K562 (cell line): ENCODE data around the gene INCA1. TPM values are rescaled to one million over a fixed set of nuclear protein-coding genes. Genes with fewer than 3 reads are reported as not detected.

ENCODE experiments used
- ATAC-seq: fragments of 200-7000 bp; cut with Tn5 transposase; 3 replicates; pipeline ENCODE4 v1.9.1; 2020; ENCODE audit warnings: moderate library complexity
- BruUV-seq: library from RNA; stranded (reverse); fragments of 400-500 nt; replicated peaks from 2 replicates; lab custom pipeline; 2021; lab: Mats Ljungman, UMichigan
- CTCF ChIA-PET: fragments of 300-600 bp; formaldehyde crosslinking; extraction: SDS; loops from one replicate; lab custom pipeline; 2021; ENCODE audit warnings: low intra/inter-chr PET ratio; lab: Yijun Ruan, JAX
- POLR2A ChIA-PET: fragments of 300-600, 350-650 bp; sonication (Branson Sonifier 250); formaldehyde crosslinking; extraction: SDS; loops from one replicate; lab custom pipeline; 2021; ENCODE audit warnings: antibody characterized with exemption, inconsistent platforms; lab: Yijun Ruan, JAX
- DNase-seq, 4 experiments: peaks; one replicate each; pipeline versions ENCODE4 v3.0.0 to v3.0.0-alpha.2; 2011 to 2018; ENCODE audit warnings: low spot score in 3 of 4, mixed read lengths in 3 of 4; ENCODE audit errors: extremely low read depth in 1 of 4
- FAIRE-seq: peaks from 2 replicates; lab custom pipeline; 2011; peaks lifted over from hg19 to GRCh38; lab: Jason Lieb, UNC
- H2AFZ ChIP-seq: 2 replicates; pipeline ENCODE4 v1.6.0; 2011; ENCODE audit warnings: low read depth, low read length, control low read depth, inconsistent platforms
- H3K27ac ChIP-seq: fragments of 200-600 bp; 3 replicates; pipeline ENCODE4 v1.8.0; 2011; ENCODE audit warnings: low read depth, mild to moderate bottlenecking, control low read depth, inconsistent platforms, low read length, moderate library complexity, mixed read lengths; ENCODE audit errors: extremely low read depth
- H3K27me3 ChIP-seq, 2 experiments: fragments of 300-600 bp in 1 of 2; 2 replicates in 1 of 2; 3 replicates in 1 of 2; pipeline versions ENCODE4 v1.6.0 to v1.8.0; 2011; ENCODE audit warnings: inconsistent platforms in 2 of 2, low read length in 2 of 2, mild to moderate bottlenecking in 1 of 2, mixed read lengths in 1 of 2, moderate library complexity in 1 of 2; ENCODE audit not compliant: control insufficient read depth in 2 of 2, insufficient read depth in 2 of 2
- H3K36me3 ChIP-seq: fragments of 300-600 bp; 3 replicates; pipeline ENCODE4 v1.8.0; 2011; ENCODE audit warnings: mild to moderate bottlenecking, low read length, inconsistent platforms; ENCODE audit not compliant: control insufficient read depth, insufficient read depth
- H3K4me1 ChIP-seq, 2 experiments: fragments of 200-600 bp in 1 of 2; replicated peaks in 1 of 2; 2 replicates in 1 of 2; 3 replicates in 1 of 2; pipeline versions ENCODE4 v1.5.1 to v1.8.0; 2011; ENCODE audit warnings: inconsistent platforms in 2 of 2, low read length in 2 of 2, mild to moderate bottlenecking in 1 of 2, mixed read lengths in 1 of 2, moderate library complexity in 1 of 2; ENCODE audit not compliant: control insufficient read depth in 2 of 2, insufficient read depth in 2 of 2
- H3K4me2 ChIP-seq: 2 replicates; pipeline ENCODE4 v1.6.1; 2011; ENCODE audit warnings: low read length, control low read depth, inconsistent platforms, mixed read lengths; ENCODE audit not compliant: insufficient read depth
- H3K4me3 ChIP-seq: fragments of 200-600 bp; sonication (generic), shearing (Covaris generic); 2 replicates; pipeline ENCODE4 v1.5.1; 2016; ENCODE audit warnings: control low read depth, inconsistent platforms
- H3K79me2 ChIP-seq: fragments of 200-600 bp; 3 replicates; pipeline ENCODE4 v1.8.0; 2011; ENCODE audit warnings: low read length, inconsistent platforms; ENCODE audit not compliant: control insufficient read depth, insufficient read depth
- H3K9ac ChIP-seq, 2 experiments: 2 replicates each; pipeline versions ENCODE4 v1.6.0 to v1.6.1; 2011; ENCODE audit warnings: low read depth in 2 of 2, low read length in 2 of 2, control low read depth in 1 of 2, inconsistent platforms in 1 of 2, mild to moderate bottlenecking in 1 of 2, mixed read lengths in 1 of 2; ENCODE audit not compliant: insufficient read depth in 1 of 2
- H3K9me1 ChIP-seq: one replicate; pipeline ENCODE4 v1.6.0; 2011; ENCODE audit warnings: inconsistent platforms, mild to moderate bottlenecking, low read length, moderate library complexity; ENCODE audit not compliant: control insufficient read depth, insufficient read depth
- H3K9me3 ChIP-seq: replicated peaks from 2 replicates; pipeline ENCODE4 v1.5.1; 2011; ENCODE audit warnings: low read depth, low read length, inconsistent platforms; ENCODE audit not compliant: control insufficient read depth, insufficient read depth
- H4K20me1 ChIP-seq: replicated peaks from 2 replicates; pipeline ENCODE4 v1.6.1; 2011; ENCODE audit warnings: low read length, inconsistent platforms, mixed read lengths; ENCODE audit not compliant: control insufficient read depth, insufficient read depth
- BCL6 ChIP-seq: fragments of 250-450 bp; sonication (Bioruptor Pico); IDR thresholded peaks from 2 replicates; pipeline ENCODE4 v1.4.0; 2020
- CHD1 ChIP-seq: fragments of 200-600 bp; sonication (generic); IDR thresholded peaks from one replicate; pipeline ENCODE4 v1.6.1; 2012; ENCODE audit warnings: mild to moderate bottlenecking, moderate library complexity, low read length, inconsistent platforms
- EGR1 ChIP-seq: fragments of 450-650 bp; conservative IDR thresholded peaks from 2 replicates; pipeline ENCODE4 v1.6.1; 2017; ENCODE audit warnings: mild to moderate bottlenecking
- ETS2 ChIP-seq: IDR thresholded peaks from 2 replicates; pipeline ENCODE4 v1.6.1; 2016; ENCODE audit warnings: borderline replicate concordance, missing genetic modification characterization, mild to moderate bottlenecking, moderate library complexity, missing compliant biosample characterization; ENCODE audit not compliant: poor library complexity, severe bottlenecking
- HDAC3 ChIP-seq: fragments of 450-650 bp; IDR thresholded peaks from 2 replicates; pipeline ENCODE4 v1.6.1; 2018; ENCODE audit warnings: borderline replicate concordance, mild to moderate bottlenecking, moderate library complexity; ENCODE audit not compliant: partially characterized antibody
- MEF2A ChIP-seq: IDR thresholded peaks from 2 replicates; pipeline ENCODE4 v1.6.1; 2011; ENCODE audit warnings: low read depth, mild to moderate bottlenecking, low read length, moderate library complexity; ENCODE audit not compliant: control insufficient read depth
- RBM14 ChIP-seq: fragments of 200-400 bp; formaldehyde crosslinking; IDR thresholded peaks from 2 replicates; pipeline ENCODE4 v1.6.1; 2018; ENCODE audit warnings: low read depth, mild to moderate bottlenecking, low read length, moderate library complexity, borderline replicate concordance; ENCODE audit not compliant: insufficient read depth
- RBM34 ChIP-seq: fragments of 200-400 bp; formaldehyde crosslinking; IDR thresholded peaks from 2 replicates; pipeline ENCODE4 v1.6.1; 2018; ENCODE audit warnings: low read length, borderline replicate concordance; ENCODE audit not compliant: insufficient read depth
- SMARCC2 ChIP-seq: fragments of 450-650 bp; IDR thresholded peaks from 2 replicates; pipeline ENCODE4 v1.6.1; 2017; ENCODE audit warnings: antibody characterized with exemption, moderate library complexity, mild to moderate bottlenecking, low read depth
- TCF7L2 ChIP-seq: fragments of 150-350 bp; IDR thresholded peaks from 2 replicates; pipeline ENCODE4 v1.6.1; 2016; ENCODE audit warnings: low read depth, mild to moderate bottlenecking, low read length, moderate library complexity
- ZNF143 ChIP-seq: sonication (generic); formaldehyde crosslinking; IDR thresholded peaks from 2 replicates; pipeline ENCODE4 v1.9.0; 2022; ENCODE audit warnings: mild to moderate bottlenecking, missing genetic modification reagents
- ZNF707 ChIP-seq: fragments of 250-450 bp; sonication (Bioruptor Pico); conservative IDR thresholded peaks from 2 replicates; pipeline ENCODE4 v1.8.0; 2022; ENCODE audit warnings: inconsistent platforms, mild to moderate bottlenecking, moderate library complexity
- WGBS: fragments of 100-300 bp; shearing (Covaris generic); methylation state at CpG from one replicate; pipeline ENCODE4 v1.1.6; 2016; ENCODE audit warnings: low coverage, mixed read lengths; ENCODE audit not compliant: insufficient coverage; ENCODE audit errors: missing lambda C conversion rate; 5-methylcytosine and 5-hydroxymethylcytosine counted together
- in situ Hi-C: fragments of 300-500 bp; cut with MboI; formaldehyde crosslinking; loops from 4 replicates; pipeline ENCODE4 v1.15.0; 2018; ENCODE audit warnings: inconsistent platforms, mixed read lengths
- intact Hi-C: fragments of 100-400 bp; cut with micrococcal nuclease; formaldehyde crosslinking; loops from 2 replicates; pipeline ENCODE4 v1.14.2; 2022
- polyA plus RNA-seq, 8 experiments: library from polyadenylated mRNA; depleted of rRNA in 4 of 8; stranded (reverse) in 5 of 8; unstranded in 3 of 8; fragments of >200 nt; fragmentation: Nextera tagmentation in 2 of 8; fragmentation: Illumina TruSeq in 1 of 8; extraction: Ambion mirVana in 2 of 8; extraction: Trizol in 1 of 8; gene quantifications; 2 replicates each; pipeline versions ENCODE4 v1.2.1 to v1.2.3, GENCODE V29; 2011 to 2014; ENCODE audit warnings: inconsistent platforms in 1 of 8, missing spikeins in 1 of 8
- total RNA-seq, 7 experiments: library from RNA; depleted of rRNA in 6 of 7; stranded (reverse); fragments of >200 nt in 6 of 7; fragmentation: Illumina TruSeq in 2 of 7; extraction: Trizol in 2 of 7; gene quantifications; 2 replicates each; pipeline versions ENCODE4 v1.2.1 to v1.2.3, GENCODE V29; 2011 to 2021; ENCODE audit warnings: low replicate concordance in 1 of 7
- TF ChIP-seq, protein P1 (sequence below): IDR thresholded peaks from 2 replicates; pipeline ENCODE4 v1.6.1; 2011; ENCODE audit warnings: borderline replicate concordance, low read depth, mild to moderate bottlenecking, moderate library complexity, low read length; ENCODE audit not compliant: insufficient read depth, poor library complexity, severe bottlenecking

The INCA1 gene
- total and polyA plus RNA-seq, 9 of the 15 experiments (the other 6 are each of a cell fraction or from before 2014, with no cell fraction given), result 0.08 to 0.50 (median 0.13) TPM; not detected in 4

DNA sequence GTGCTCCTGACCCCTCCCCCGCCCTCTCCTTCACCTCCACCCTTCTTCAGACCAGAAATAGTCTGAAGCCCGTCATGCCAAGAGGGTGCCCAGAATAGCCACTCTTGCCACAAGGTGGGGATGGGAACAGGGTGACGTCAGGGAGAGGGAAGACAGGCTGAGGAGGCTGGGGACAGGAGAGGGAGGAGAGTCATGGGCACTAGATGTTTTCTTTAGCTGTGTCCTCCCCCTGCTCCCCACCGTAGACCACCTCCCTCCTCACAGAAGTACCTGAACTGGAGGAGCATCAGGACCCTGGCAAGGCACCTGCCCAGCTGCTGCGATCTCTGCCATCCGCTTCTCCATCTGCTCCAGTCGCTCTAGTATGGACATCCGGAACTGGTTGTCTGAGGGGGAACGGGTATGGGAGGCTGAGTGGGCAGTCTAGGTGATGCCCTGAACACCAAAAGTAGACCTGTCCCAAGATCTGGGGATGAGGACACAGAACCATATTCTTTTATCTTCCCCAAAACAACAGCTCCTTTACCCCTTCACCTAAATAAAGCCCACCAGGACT lies 23.1 kb downstream of the INCA1 start:
- Histone ChIP-seq H4K20me1 (no peaks in the 10 kb centered on the region), H3K4me3 (no peak overlapping the region), H2AFZ (no peak overlapping the region), H3K9ac (no peak overlapping the region), H3K27me3 (no peaks in the 10 kb centered on the region), H3K9me3 (no peaks in the 10 kb centered on the region), H3K79me2 (peaks cover 2% of the 10 kb centered on the region; the same call in 2 of the 3 replicates), H3K36me3 (peaks cover 84% of the 10 kb centered on the region), H3K9me1 (no peaks in the 10 kb centered on the region), H3K27ac (no peak overlapping the region), H3K4me1 (peaks cover 5 to 6% of the 10 kb centered on the region in 2 experiments; a peak in 4 of 5 replicates), H3K4me2 (no peak overlapping the region)
- ATAC-seq (no peak), DNase-seq (no peak), FAIRE-seq (no peak)
- POLR2A ChIA-PET, result no interaction called here
- CTCF ChIA-PET, result no interaction called here
- in situ Hi-C loops (no loop called here), intact Hi-C loops (no loop called here)
- BruUV-seq, result no TSS peak
- 85% methylated on average over 8 of the region's 9 CpGs for WGBS
- TF ChIP-seq MEF2A (no peak), HDAC3 (no peak), ZNF707 (no peak), ETS2 (tag) (no peak), RBM14 (no peak), TCF7L2 (no peak), RBM34 (no peak), EGR1 (no peak), BCL6 (CRISPR knock-in tag) (no peak), ZNF143 (no peak), CHD1 (no peak), SMARCC2 (no peak)
- TF ChIP-seq, protein P1, sequence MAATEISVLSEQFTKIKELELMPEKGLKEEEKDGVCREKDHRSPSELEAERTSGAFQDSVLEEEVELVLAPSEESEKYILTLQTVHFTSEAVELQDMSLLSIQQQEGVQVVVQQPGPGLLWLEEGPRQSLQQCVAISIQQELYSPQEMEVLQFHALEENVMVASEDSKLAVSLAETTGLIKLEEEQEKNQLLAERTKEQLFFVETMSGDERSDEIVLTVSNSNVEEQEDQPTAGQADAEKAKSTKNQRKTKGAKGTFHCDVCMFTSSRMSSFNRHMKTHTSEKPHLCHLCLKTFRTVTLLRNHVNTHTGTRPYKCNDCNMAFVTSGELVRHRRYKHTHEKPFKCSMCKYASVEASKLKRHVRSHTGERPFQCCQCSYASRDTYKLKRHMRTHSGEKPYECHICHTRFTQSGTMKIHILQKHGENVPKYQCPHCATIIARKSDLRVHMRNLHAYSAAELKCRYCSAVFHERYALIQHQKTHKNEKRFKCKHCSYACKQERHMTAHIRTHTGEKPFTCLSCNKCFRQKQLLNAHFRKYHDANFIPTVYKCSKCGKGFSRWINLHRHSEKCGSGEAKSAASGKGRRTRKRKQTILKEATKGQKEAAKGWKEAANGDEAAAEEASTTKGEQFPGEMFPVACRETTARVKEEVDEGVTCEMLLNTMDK, result no peak
